ENCODE data around the gene CENPK. TPM values are rescaled to one million over a fixed set of nuclear protein-coding genes. Genes with fewer than 3 reads are reported as not detected.

CENPK gene
- total and polyA plus RNA-seq, 9 of the 15 experiments (the other 6 are each of a cell fraction or from before 2014, with no cell fraction given), result 30.8 to 134 (median 69.0) TPM

- WGBS (ENCODE audit: insufficient coverage, low coverage, missing lambda C conversion rate), result 88% methylated on average over 4 of the region's 5 CpGs
- no peak overlapping the region for H3K4me2 ChIP-seq (ENCODE audit: insufficient read depth, low read length)
- H3K36me3 ChIP-seq (ENCODE audit: control insufficient read depth, insufficient read depth, low read length), result peaks cover 41% of the 10 kb centered on the region
- no peak overlapping the region for H3K4me3 ChIP-seq
- intact Hi-C loops (cut with micrococcal nuclease), result no loop called here
- ChIA-PET CTCF (ENCODE audit: low intra/inter-chr PET ratio) (no interaction called here), POLR2A (no interaction called here)
- FAIRE-seq, result no peak
- no peak for DNase-seq (ENCODE audit: extremely low read depth in 1 of 4, low spot score in 3 of 4)
- no TSS peak for BruUV-seq (replicated peaks)
- no peak overlapping the region for H3K9ac ChIP-seq (ENCODE audit: insufficient read depth in 1 of 2, low read depth in 2 of 2, low read length in 2 of 2)
- no peak for ATAC-seq
- H3K4me1 ChIP-seq (replicated peaks in 1 of 2; ENCODE audit: control insufficient read depth in 2 of 2, insufficient read depth in 2 of 2, low read length in 2 of 2), result no peaks in the 10 kb centered on the region; a peak in 1 of 5 replicates
- no peak for TF ChIP-seq ZNF639 (CRISPR knock-in tag; conservative IDR thresholded peaks at IDR 0.05 in 1 of 2, IDR thresholded peaks at IDR 0.05 in 1 of 2)
- peak; percentile 69 for TF ChIP-seq ZNF512 (tag; IDR thresholded peaks at IDR 0.05)
- TF ChIP-seq CC2D1A (IDR thresholded peaks at IDR 0.05), result no peak
- no peak for TF ChIP-seq NKRF (IDR thresholded peaks at IDR 0.05; ENCODE audit: borderline replicate concordance)
- TF ChIP-seq HNRNPK (IDR thresholded peaks at IDR 0.05; ENCODE audit: low read depth, low read length, poor library complexity, severe bottlenecking), result peak; percentile 43
- H4K20me1 ChIP-seq (replicated peaks; ENCODE audit: control insufficient read depth, insufficient read depth, low read length), result no peaks in the 10 kb centered on the region
- no peaks in the 10 kb centered on the region for H3K27me3 ChIP-seq (ENCODE audit: control insufficient read depth in 2 of 2, insufficient read depth in 2 of 2, low read length in 2 of 2)
- H3K79me2 ChIP-seq (ENCODE audit: control insufficient read depth, insufficient read depth, low read length), result peaks cover 54% of the 10 kb centered on the region
- in situ Hi-C loops (cut with MboI), result no loop called here
- no peak overlapping the region for H3K27ac ChIP-seq (ENCODE audit: extremely low read depth, low read depth, low read length)
- no peaks in the 10 kb centered on the region for H3K9me1 ChIP-seq (ENCODE audit: control insufficient read depth, insufficient read depth, low read length)
- H2AFZ ChIP-seq (ENCODE audit: low read depth, low read length), result no peak overlapping the region
- no peaks in the 10 kb centered on the region for H3K9me3 ChIP-seq (replicated peaks; ENCODE audit: control insufficient read depth, insufficient read depth, low read depth, low read length)
Observed at GRCh38 chr5:65566505-65566904, 3.5 kb upstream of the CENPK start.

Measured in K562 (cell line).